22Rv1 (cell line): ENCODE results near the gene P2RY2.

ENCODE experiments used
- ZFX ChIP-seq: fragments of 450-650 bp; IDR thresholded peaks from 2 replicates; pipeline ENCODE4 v1.6.1; 2017; ENCODE audit warnings: antibody characterized with exemption, borderline replicate concordance
- TF ChIP-seq, protein P1 (sequence below): fragments of 450-650 bp; IDR thresholded peaks from 2 replicates; pipeline ENCODE4 v1.5.1; 2017; ENCODE audit warnings: mild to moderate bottlenecking

DNA sequence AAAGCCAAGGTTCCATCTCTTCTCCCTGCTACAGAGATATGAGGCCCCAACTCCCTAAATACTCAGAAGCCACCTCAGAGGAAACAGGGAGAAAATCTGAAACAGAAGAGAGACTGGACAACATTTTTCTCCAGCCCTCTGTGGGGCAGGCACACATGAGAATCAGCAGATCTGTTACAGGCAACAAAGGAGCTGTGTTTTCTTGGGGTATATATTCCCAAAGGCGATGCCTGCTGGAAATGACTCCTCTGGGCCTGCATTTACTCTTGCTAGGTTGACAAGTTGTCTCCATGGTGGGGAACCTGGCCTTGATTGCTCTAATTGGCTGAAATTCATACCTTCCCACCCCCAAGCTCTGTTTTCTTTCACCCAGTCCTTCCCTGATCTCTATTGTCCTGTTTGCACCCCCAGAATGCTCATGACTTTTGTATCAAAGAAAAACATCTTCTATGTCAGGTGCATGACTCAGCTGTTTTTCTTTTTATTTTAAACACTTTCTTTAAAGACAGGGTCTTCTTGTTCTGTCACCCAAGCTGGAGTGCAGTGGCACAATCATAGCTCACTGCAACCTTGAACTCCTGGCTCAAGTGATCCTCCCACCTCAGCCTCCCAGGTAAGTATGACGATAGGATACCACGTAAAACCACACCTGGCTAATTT lies 30.6 kb downstream of the P2RY2 start:
- no peak for TF ChIP-seq ZFX
- TF ChIP-seq, protein P1, sequence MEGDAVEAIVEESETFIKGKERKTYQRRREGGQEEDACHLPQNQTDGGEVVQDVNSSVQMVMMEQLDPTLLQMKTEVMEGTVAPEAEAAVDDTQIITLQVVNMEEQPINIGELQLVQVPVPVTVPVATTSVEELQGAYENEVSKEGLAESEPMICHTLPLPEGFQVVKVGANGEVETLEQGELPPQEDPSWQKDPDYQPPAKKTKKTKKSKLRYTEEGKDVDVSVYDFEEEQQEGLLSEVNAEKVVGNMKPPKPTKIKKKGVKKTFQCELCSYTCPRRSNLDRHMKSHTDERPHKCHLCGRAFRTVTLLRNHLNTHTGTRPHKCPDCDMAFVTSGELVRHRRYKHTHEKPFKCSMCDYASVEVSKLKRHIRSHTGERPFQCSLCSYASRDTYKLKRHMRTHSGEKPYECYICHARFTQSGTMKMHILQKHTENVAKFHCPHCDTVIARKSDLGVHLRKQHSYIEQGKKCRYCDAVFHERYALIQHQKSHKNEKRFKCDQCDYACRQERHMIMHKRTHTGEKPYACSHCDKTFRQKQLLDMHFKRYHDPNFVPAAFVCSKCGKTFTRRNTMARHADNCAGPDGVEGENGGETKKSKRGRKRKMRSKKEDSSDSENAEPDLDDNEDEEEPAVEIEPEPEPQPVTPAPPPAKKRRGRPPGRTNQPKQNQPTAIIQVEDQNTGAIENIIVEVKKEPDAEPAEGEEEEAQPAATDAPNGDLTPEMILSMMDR: no peak
